SHP77 (cell line): ENCODE results near the gene DOCK1.

Source experiments
- DNase-seq, 2 experiments: peaks; one replicate each; lab custom pipeline; 2025; lab: John Stamatoyannopoulos, UW

The DOCK1 gene

GRCh38 chr10:127354992-127355391 is 449.8 kb downstream of the DOCK1 start:
- DNase-seq = no peak

GRCh38 chr10:127356360-127356759 is 451.1 kb downstream of the DOCK1 start:
- DNase-seq = no peak

- no peak for DNase-seq
Observed at GRCh38 chr10:127357265-127357664, 452.0 kb downstream of the DOCK1 start.

GRCh38 chr10:127358337-127358736 is 453.1 kb downstream of the DOCK1 start:
- DNase-seq = no peak

GRCh38 chr10:127364034-127364433 is 458.8 kb downstream of the DOCK1 start:
- DNase-seq = no peak

- no peak for DNase-seq
Observed at GRCh38 chr10:127368101-127368500, 462.9 kb downstream of the DOCK1 start.

GRCh38 chr10:127368929-127369328 is 463.7 kb downstream of the DOCK1 start:
- DNase-seq = no peak

GRCh38 chr10:127370601-127371000 is 465.4 kb downstream of the DOCK1 start:
- no peak for DNase-seq

- DNase-seq = no peak
Observed at GRCh38 chr10:127372361-127372760, 467.1 kb downstream of the DOCK1 start.

- DNase-seq = no peak
Observed at GRCh38 chr10:127374074-127374680, 468.9 kb downstream of the DOCK1 start.

- DNase-seq = no peak
Observed at GRCh38 chr10:127374901-127375300, 469.7 kb downstream of the DOCK1 start.

GRCh38 chr10:127375461-127375860 is 470.2 kb downstream of the DOCK1 start:
- no peak for DNase-seq

GRCh38 chr10:127376071-127376470 is 470.8 kb downstream of the DOCK1 start:
- no peak for DNase-seq

- DNase-seq = no peak
Observed at GRCh38 chr10:127378628-127379027, 473.4 kb downstream of the DOCK1 start.

- no peak for DNase-seq
Observed at GRCh38 chr10:127384532-127384931, 479.3 kb downstream of the DOCK1 start.

- DNase-seq = no peak
Observed at GRCh38 chr10:127385066-127385465, 479.8 kb downstream of the DOCK1 start.

GRCh38 chr10:127386606-127387327 is 481.5 kb downstream of the DOCK1 start:
- DNase-seq = no peak

GRCh38 chr10:127391875-127392274 is 486.6 kb downstream of the DOCK1 start:
- no peak for DNase-seq

GRCh38 chr10:127392351-127393235 is 487.4 kb downstream of the DOCK1 start:
- no peak for DNase-seq

GRCh38 chr10:127398140-127398970 is 493.1 kb downstream of the DOCK1 start:
- DNase-seq = no peak

GRCh38 chr10:127398971-127399365 is 493.7 kb downstream of the DOCK1 start:
- no peak for DNase-seq

- DNase-seq = no peak
Observed at GRCh38 chr10:127399668-127400067, 494.4 kb downstream of the DOCK1 start.
